NCI-H2081 treated with DMSO at 0.1 percent for 48 hours (cell line): Measurements from ENCODE around the gene RBM20.

Experiments
- DNase-seq: peaks from one replicate; lab custom pipeline; 2025; lab: John Stamatoyannopoulos, UW

RBM20 gene

GRCh38 chr10:110676016-110676415 is 31.9 kb downstream of the RBM20 start:
- DNase-seq, result no peak

GRCh38 chr10:110679486-110680272 is 35.5 kb downstream of the RBM20 start:
- DNase-seq, result no peak

DNA sequence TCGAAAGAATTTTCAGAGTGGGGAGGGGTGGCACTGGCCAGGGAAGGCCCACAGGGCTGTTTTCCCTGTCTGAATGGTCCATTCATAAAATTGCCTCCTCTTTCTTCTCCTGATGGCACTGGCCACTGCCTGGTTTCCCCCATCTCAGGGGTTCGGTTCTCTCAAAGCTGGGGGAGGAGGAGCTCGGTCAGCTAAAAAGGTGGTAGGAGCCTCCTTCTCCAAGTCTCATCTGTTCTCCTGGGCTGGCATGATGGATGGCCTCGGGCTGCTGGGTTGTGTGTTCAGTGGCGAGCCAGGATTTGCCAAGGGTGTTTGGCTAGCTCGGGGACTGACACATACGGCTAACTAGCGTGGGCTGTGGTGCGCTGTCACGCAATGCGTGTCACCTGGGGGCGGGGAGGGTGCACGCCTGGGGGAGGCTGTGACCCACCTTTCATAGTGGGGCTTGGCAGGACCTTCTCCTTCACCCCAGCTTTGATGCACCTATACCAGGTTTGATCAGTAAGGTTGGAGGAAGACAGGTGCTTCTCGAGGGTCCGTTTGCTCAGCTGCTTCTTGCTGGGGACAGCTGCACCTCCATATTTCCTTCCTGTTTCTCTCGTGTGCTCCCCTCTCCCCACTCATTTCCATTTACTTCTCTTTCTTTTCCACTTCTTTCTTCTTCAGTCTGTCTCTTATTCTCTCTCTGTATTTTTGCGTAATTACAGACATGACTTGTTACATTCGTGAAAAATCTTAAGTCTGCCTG is 36.3 kb downstream of the RBM20 start:
- no peak for DNase-seq

- DNase-seq, result no peak
Observed at GRCh38 chr10:110681023-110681681, 37.0 kb downstream of the RBM20 start.

DNA sequence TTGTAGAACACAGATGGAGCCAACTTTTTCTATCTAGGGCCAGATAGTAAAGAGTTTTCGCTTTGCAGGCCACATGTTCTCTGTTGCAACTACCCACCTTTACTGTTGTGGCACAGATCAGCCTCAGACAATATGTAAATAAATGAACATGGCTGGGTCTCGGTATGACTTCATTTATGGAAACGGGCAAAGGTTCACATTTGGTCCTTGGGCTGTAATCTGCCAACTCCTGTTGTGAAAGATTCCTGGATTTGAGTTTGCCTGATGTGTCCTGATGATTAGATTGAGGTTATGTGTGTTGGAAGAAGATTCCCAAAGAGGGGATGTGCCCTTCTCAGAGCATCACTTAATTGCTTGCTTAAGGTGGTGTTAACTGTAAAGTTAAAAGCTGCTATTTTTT is 38.2 kb downstream of the RBM20 start:
- DNase-seq, result no peak

- DNase-seq, result no peak
Observed at GRCh38 chr10:110684800-110685446, 40.8 kb downstream of the RBM20 start.

DNA sequence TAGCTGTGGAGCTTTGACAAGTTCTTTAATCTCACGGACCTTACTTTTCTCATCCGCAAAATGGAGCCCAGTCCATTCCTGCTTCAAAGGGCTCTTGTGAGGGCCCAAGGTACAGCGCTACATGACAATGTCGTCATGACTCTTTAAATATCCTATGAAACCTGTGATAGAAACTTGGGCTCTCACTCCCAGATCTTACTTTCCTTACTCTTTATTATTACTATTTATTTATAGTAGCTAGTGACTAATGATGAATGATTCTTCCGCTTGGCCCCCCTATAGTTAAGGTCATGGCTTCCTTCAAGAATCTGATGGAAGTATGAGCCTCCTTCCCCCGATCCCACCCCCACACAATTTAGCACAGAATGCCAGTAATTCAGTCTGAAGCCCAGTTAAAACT is 41.9 kb downstream of the RBM20 start:
- no peak for DNase-seq

DNA sequence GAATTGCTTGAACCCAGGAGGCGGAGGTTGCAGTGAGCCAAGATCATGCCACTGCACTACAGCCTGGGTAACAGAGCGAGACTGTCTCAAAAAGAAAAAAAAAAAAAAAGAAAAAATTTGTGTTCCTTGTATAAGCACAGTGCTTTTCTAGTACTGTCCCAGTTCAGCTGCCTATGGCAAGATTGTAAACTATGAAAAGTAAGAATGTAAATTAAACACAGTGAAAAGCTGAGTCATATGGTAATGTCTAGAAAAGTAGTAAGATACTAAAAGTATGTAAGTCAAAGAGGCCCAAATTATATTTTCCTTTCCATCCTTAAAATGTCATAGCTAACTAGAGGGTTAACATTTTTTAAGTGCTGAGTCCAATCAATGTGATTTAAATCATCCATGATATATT is 42.8 kb downstream of the RBM20 start:
- DNase-seq, result no peak

- DNase-seq, result no peak
Observed at GRCh38 chr10:110687400-110687799, 43.3 kb downstream of the RBM20 start.

DNA sequence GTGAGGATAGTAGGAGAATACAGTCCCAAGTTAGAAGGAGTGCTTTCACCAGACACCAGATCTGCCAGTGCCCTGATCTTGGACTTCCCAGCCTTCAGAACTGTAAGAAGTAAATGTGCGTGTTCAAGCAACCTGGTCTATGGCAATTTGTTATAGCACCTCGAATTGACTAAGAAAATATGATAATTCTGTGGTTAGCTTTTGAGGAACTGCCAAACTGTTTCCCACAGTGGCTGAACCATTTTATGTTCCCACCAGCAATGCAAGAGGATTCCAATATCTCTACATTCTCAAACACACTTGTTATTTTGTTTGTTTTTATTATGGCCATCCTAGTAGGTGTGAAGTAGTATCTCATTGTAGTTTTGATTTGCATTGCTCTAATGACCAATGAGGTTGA is 47.0 kb downstream of the RBM20 start:
- no peak for DNase-seq

DNA sequence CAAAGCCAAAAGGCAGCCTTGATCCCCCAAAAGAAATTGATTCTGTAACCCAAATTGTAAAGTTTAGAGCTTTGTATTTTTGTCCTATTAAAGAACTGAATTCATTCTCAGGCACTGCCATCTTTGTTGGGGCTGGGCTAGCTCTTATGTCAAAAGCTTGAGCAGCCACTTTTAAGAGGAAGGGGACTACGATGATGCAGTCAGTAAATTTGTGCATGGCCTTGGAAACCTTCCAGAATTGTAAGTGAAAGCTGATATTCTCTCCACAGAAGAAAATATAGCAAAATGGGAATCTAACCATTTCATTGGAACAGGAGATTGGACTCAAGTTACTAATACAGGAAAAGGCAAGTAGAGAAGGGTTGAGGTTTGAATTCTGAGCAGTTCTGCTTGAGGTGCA is 50.1 kb downstream of the RBM20 start:
- DNase-seq, result no peak

DNA sequence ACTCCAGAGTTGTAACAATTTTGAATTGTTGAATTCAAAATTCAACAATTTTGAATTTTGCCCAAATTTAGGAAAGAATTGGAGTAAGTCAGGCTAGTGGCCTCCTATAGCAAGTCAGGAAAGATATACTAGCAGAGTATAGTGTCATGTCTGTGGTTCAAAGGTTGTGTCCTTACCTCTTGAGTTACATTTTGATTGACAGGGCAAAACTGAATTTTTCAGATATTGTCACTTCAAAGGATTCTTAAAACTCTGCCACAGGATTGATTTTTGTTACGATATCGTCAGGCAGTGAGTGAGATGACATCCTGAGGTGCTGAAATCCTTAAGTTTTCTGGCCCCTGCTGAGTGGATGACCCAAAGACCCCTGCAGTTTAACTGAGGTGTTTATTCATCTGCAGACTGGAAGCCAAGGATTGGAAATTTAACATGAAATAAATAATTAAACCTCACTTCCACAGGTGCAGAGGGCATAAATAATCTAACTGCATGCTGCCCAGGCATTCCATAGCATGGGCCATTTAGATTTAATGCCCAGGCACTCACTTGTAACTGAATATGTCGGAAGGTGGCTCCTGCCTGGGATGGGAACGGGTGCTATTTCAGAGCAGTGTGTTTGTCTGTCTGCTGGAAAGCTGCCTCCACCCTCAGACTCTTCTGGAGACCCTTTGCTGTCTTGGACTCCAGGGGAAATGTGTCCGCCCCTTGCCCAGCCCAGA is 50.8 kb downstream of the RBM20 start:
- no peak for DNase-seq

- DNase-seq, result no peak
Observed at GRCh38 chr10:110695539-110695886, 51.4 kb downstream of the RBM20 start.

GRCh38 chr10:110696436-110696835 is 52.3 kb downstream of the RBM20 start:
- no peak for DNase-seq

DNA sequence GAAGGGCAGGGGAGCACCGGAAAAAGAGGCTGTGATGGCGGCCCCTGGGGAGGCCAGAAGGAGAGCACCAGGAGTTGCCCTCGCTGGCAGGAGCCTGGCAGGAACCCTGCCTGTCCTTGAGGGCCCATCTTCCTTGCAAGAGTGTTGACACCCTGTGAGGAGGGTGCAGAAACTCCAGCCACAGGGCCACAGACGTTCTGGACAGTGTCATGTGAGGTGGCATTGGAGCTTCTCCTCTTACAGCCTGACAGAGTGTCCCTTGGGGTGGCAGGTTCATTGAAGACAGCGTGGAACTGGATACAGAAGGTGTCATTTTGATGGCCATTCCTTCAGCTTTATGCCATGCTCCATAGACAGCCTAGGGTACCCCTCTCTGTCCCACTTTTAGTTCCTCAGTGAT is 54.2 kb downstream of the RBM20 start:
- no peak for DNase-seq

DNA sequence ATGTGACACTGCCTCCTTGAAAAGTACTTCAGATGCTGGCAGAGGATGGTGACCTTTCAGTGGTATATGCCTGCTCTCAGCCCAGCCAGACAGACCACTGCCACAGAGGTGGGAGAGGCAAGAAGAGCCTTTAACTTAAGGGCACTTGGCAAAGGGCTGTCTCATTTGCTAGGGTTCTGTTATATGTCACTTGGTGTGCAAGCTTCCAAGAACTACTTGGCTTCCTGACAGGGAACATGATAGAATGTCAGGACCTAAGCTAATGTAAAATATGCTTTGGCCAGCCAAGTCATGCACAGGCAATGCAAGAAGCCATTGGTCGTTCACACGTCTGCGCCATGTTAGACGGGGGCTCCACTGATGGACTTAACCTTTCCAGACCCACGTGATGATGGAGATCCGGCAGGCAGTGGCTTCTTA is 54.7 kb downstream of the RBM20 start:
- DNase-seq, result no peak

DNA sequence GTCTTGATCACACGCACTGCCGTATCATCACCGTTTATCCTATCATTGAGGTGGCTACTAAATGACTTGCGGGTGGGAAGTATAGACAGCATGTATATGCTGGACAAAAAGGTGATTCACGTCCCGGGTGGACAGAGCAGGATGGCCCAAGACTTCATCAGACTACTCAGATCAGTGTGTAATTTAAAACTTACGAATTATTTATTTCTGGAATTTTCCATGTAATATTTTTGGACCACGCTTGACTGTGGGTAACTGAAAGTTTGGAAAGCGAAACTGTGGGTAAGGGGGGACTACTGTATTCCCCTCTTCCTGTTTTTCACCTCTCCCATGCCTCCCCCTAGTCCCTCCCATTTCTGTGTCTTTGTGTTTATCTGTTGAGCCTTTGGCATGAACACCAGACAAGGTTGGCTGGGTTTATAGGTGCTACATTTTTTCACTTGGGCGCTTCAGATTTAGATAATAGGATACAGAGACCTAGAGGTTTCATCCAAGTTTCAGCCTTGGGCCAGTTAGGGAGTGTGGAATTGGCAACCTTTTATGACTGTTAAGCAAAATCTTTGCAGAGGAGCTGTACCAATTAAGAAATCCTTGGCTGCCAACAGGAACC is 55.8 kb downstream of the RBM20 start:
- no peak for DNase-seq

DNA sequence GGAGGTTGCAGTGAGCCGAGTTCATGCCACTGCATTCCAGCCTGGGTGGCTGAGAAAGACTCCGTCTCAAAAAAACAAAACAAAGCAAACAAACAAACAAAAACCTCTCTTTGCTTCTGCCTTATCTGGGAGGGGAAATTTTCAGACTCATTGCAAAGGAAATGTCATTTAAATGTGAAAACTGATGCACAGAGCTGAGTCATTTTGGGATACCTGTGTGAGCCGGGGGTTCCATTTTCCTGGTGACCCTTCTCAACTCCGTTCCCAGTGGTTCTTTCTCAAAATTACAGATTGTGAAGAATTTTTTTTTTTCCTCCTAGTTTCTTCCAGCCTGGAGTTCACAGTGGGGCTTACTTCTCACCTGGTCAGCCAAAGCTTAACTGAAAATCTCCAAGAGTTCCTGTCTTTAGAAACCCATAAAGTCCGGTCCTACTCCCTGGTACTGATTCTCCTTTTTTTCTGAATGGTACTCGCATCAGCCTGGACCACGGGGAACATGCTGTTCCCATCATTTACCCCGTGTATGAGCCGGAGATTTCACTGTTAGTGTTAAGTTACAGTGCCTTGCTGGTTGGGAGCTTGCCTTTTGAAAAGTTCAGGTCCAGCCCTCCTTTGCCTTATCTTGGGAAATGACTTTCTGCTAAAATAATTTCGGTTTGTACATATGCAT is 56.9 kb downstream of the RBM20 start:
- no peak for DNase-seq

DNA sequence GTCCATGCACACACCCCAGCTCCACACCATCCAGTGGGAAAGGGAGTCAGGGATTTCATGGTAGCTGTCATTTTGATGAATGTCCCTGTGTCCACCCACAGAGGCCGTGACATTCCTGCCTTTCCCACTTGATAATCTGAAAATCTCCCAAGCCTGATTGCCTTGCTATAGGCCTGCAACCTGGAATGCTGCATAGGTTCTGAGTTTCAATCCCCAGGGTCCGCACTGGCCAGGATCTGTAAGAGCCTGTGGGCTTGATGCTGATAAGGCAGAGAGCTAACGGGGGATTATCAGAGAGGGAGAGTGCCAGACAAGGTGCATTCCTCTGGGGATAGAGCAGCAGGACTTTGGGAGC is 57.5 kb downstream of the RBM20 start:
- DNase-seq, result no peak

GRCh38 chr10:110704070-110704469 is 59.9 kb downstream of the RBM20 start:
- DNase-seq, result no peak

- no peak for DNase-seq
Observed at GRCh38 chr10:110704906-110705476, 60.9 kb downstream of the RBM20 start.
